Measurements from ENCODE around the gene GOSR1. TPM values are rescaled to one million over a fixed set of nuclear protein-coding genes. Genes with fewer than 3 reads are reported as not detected.
"Not testable (repeated sequence)": the region's sequence is repeated elsewhere in the genome, so short reads cannot be mapped to it uniquely, and the experiment has no call there.

GOSR1 gene
- total RNA-seq, 1 experiment from 2014 or later = 33.9 TPM

- in situ Hi-C loops (cut with HindIII; ENCODE audit: low sequenced_read_pairs); DNase-seq (ENCODE audit: low spot score): not testable (repeated sequence)
These were observed 92.4 kb downstream of the GOSR1 start for GRCh38 chr17:30569531-30570175.

- no peak for DNase-seq (ENCODE audit: low spot score)
These were observed 93.0 kb downstream of the GOSR1 start for GRCh38 chr17:30570191-30570590.

GRCh38 chr17:30570596-30571265 lies 93.5 kb downstream of the GOSR1 start:
- DNase-seq (ENCODE audit: low spot score) = no peak
- in situ Hi-C loops (cut with HindIII; ENCODE audit: low sequenced_read_pairs) = no loop called here

More at GRCh38 chr17:30570191-30570590, 93.0 kb downstream of the GOSR1 start:
- in situ Hi-C loops (cut with HindIII; ENCODE audit: low sequenced_read_pairs) = no loop called here

GRCh38 chr17:30571404-30571803 lies 94.2 kb downstream of the GOSR1 start:
- DNase-seq (ENCODE audit: low spot score); in situ Hi-C loops (cut with HindIII; ENCODE audit: low sequenced_read_pairs): not testable (repeated sequence)

GRCh38 chr17:30571921-30572320 lies 94.7 kb downstream of the GOSR1 start:
- in situ Hi-C loops (cut with HindIII; ENCODE audit: low sequenced_read_pairs) = no loop called here
- no peak for DNase-seq (ENCODE audit: low spot score)

GRCh38 chr17:30572651-30573554 lies 95.7 kb downstream of the GOSR1 start:
- in situ Hi-C loops (cut with HindIII; ENCODE audit: low sequenced_read_pairs); DNase-seq (ENCODE audit: low spot score): not testable (repeated sequence)

GRCh38 chr17:30573603-30574175 lies 96.5 kb downstream of the GOSR1 start:
- no peak for DNase-seq (ENCODE audit: low spot score)
- in situ Hi-C loops (cut with HindIII; ENCODE audit: low sequenced_read_pairs) = no loop called here

- DNase-seq (ENCODE audit: low spot score); in situ Hi-C loops (cut with HindIII; ENCODE audit: low sequenced_read_pairs): not testable (repeated sequence)
These were observed 97.1 kb downstream of the GOSR1 start for GRCh38 chr17:30574309-30574708.

- in situ Hi-C loops (cut with HindIII; ENCODE audit: low sequenced_read_pairs); DNase-seq (ENCODE audit: low spot score): not testable (repeated sequence)
These were observed 97.6 kb downstream of the GOSR1 start for GRCh38 chr17:30574806-30575205.

GRCh38 chr17:30575648-30576325 lies 98.6 kb downstream of the GOSR1 start:
- peak; percentile 17 for DNase-seq (ENCODE audit: low spot score)
- in situ Hi-C loops (cut with HindIII; ENCODE audit: low sequenced_read_pairs) = not testable (repeated sequence)

- in situ Hi-C loops (cut with HindIII; ENCODE audit: low sequenced_read_pairs) = no loop called here
These were observed 99.2 kb downstream of the GOSR1 start for GRCh38 chr17:30576326-30576861.

More at GRCh38 chr17:30576326-30576861, 99.2 kb downstream of the GOSR1 start:
- peak; percentile 53 for DNase-seq (ENCODE audit: low spot score)

Other genes with a start within 250 kb of the GOSR1 start
- not detected in 2 replicates for gene SLC6A4, start 241.7 kb upstream of the GOSR1 start, total RNA-seq (2014; rRNA removed; shearing (Covaris generic))
- 47.0 TPM in 2 replicates for gene BLMH, start 185.5 kb upstream of the GOSR1 start, total RNA-seq (2014; rRNA removed; shearing (Covaris generic))
- gene TMIGD1, start 143.4 kb upstream of the GOSR1 start, total RNA-seq (2014; rRNA removed; shearing (Covaris generic)) = not detected in 2 replicates
- 18.5 and 38.6 TPM in 2 replicates for gene CPD, start 98.5 kb upstream of the GOSR1 start, total RNA-seq (2014; rRNA removed; shearing (Covaris generic))